AG10803 (cell line): ENCODE results near the gene SERPINA5.
"Not testable (repeated sequence)": the region's sequence is repeated elsewhere in the genome, so short reads cannot be mapped to it uniquely, and the experiment has no call there.

Experiments
- DNase-seq: peaks from one replicate; pipeline ENCODE4 v3.0.0; 2010; ENCODE audit warnings: low read depth
- H3K4me3 ChIP-seq: 2 replicates; pipeline ENCODE4 v1.5.1; 2011; ENCODE audit warnings: mild to moderate bottlenecking, low read length, control low read depth
- CTCF ChIP-seq: conservative IDR thresholded peaks from 2 replicates; pipeline ENCODE4 v1.5.1; 2011; ENCODE audit warnings: mild to moderate bottlenecking, low read length, control low read depth, inconsistent platforms

The SERPINA5 gene

GRCh38 chr14:94575730-94576585 lies 5.3 kb upstream of the SERPINA5 start:
- DNase-seq = peak; percentile 87
- no peak overlapping the region for H3K4me3 ChIP-seq
- no peak for TF ChIP-seq CTCF

GRCh38 chr14:94577472-94577871 lies 3.8 kb upstream of the SERPINA5 start:
- DNase-seq, H3K4me3 ChIP-seq: not testable (repeated sequence)

DNA sequence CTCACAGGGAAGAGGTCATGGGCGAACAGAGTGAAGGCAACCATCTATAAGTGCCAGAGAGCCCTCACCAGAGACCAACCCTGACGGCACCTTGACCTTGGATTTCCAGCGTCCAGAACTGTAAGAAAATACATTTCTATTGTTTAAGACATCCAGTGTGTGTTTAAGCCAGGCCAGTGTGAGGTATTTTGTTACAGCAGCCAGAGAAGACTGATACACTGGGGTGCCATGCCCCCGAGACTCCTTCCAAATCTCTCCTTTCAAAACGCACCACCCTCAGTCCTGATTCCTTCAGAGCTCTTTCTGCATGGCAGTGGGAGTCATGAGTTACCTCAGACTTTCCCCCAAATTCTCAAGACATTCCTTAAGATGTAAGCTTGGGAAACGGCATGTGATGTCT lies 2.5 kb upstream of the SERPINA5 start:
- DNase-seq = no peak
- H3K4me3 ChIP-seq = no peak overlapping the region
- TF ChIP-seq CTCF = no peak

DNA sequence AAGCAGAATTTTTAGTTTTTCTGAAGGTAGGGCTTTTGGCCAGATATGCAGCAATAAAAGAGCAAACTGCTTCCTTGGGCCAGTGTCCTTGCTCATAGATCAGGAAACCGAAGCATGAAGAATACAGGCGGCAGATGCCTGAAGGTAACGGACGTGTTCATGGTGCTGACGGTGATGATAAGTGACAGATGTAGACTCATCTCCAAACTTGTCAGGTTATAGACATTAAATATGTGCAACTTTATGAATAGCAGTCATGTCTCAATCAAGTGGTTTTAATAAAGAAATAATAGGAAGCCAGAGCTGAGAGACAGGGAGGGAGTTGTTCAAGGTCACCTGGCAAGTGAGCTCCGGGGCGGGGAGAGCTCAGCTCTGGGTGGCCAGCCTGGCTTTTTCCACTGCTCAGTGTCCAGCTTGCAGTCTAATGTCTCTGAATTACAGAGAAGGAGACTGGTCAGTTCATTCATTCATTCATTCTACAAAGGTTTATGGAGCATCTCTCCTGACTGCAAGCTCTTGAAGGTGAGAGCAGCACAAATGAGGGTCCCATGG lies 1.0 kb downstream of the SERPINA5 start:
- no peak for DNase-seq
- no peak overlapping the region for H3K4me3 ChIP-seq
- no peak for TF ChIP-seq CTCF

GRCh38 chr14:94582851-94583250 lies 1.6 kb downstream of the SERPINA5 start:
- no peak overlapping the region for H3K4me3 ChIP-seq
- DNase-seq = no peak
- TF ChIP-seq CTCF = no peak

DNA sequence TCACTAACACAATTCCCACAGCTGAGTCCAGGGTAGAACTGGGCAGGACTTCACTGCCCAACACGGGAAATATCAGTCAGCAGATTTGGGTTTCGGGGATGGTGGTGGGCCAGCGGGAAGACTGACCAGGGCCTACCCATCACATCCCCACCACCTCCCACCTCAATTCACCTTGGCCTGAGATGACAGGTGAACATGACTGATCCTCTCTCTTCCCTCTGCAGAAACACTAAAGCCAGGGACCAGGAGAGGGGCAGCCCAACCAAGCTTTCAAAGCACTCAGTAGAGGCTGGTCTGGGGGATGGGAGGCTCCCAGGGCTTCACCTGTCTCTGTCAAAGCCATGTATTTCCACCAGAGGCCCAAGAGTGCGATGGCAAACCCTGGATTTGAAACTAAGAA lies 2.3 kb downstream of the SERPINA5 start:
- no peak for DNase-seq
- no peak for TF ChIP-seq CTCF
- no peak overlapping the region for H3K4me3 ChIP-seq

DNA sequence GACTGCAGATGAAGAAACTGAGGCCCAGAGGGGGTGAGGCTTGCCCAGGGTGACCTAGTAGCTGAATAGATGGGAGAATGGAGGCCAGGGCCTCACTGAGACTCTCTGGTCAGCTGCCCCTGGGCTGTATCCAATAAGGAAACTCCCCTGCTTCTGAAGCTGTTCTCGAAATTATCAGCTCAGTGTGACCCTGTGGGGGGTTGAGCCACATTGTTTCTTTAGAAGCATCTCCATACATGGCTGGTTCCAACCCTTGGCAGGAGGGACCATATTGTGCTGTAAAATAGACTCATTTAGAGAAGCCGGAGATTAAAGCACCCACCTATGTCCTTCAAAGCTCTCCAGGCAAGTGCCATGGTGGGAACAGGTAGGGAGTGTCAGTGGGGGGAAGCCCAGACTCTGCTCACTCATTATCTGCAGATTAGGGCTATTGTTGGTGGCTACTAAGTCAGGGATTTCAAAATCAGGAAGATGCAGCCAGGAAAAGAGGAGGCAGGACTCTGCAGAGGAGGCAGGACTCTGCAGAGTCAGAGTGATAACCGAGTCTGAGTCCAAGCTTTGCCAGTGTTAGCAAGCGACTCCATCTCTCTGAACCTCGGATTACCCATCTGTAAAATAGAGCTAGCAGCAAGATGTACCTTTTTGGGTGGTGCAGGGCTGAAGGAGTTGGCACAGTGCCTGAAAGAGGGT lies 3.5 kb downstream of the SERPINA5 start:
- no peak overlapping the region for H3K4me3 ChIP-seq
- no peak for DNase-seq
- no peak for TF ChIP-seq CTCF
